ENCODE measurements around the gene LRPAP1.
"Not testable (repeated sequence)": the region's sequence is repeated elsewhere in the genome, so short reads cannot be mapped to it uniquely, and the experiment has no call there.

- not testable (repeated sequence) for TF ChIP-seq CTCF (optimal IDR thresholded peaks at IDR 0.05 in 1 of 3, IDR thresholded peaks at IDR 0.05 in 1 of 3, conservative IDR thresholded peaks at IDR 0.05 in 1 of 3; ENCODE audit: extremely low read depth in 1 of 3, insufficient read depth in 2 of 3, low read length in 3 of 3); EZH2 (IDR thresholded peaks at IDR 0.05; ENCODE audit: low read length)
Measured at GRCh38 chr4:3459156-3459555, 73.1 kb downstream of the LRPAP1 start.

Measured in keratinocyte (primary cell).